Activated gamma-delta T cell (primary cell): ENCODE data around the gene TNIK.

Source experiments
- DNase-seq: peaks from one replicate; lab custom pipeline; 2025; lab: John Stamatoyannopoulos, UW

TNIK gene

DNA sequence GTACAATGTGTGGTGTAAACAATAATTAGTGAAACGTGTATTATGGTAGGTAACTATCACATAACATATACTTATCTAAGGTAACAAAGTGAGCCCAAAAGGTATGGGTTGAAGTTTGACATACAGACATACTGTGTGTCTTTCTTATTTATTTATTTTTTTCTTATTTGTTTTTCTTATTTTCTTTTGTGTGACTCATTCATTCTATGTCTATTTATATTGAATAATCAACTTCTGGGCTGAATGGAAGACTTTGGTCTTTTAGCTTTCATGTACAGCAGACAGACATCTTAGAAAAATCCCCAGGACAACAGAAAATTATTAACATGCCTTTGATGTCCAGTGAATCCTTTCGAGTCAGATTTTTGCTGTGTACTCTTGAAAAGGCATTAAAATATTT is 233.4 kb downstream of the TNIK start:
- DNase-seq: no peak

DNA sequence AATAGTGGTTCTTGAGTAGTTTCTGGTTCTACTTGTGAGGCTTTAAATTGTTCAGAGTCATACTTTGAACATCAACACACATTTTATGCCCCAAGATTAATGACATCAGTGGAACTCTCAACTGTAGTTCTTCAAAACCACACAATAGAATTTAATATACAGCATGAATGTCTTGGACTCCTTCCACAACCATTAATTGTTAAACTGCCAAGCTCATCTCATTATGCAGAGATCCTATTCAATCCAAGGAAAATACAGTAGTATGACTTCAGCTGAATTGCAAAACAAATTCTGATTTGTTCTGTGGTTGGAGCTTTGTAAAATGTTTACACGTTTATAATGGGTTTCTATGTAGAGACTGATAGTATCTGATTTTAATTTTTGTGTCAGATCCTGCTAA is 234.5 kb downstream of the TNIK start:
- DNase-seq: no peak

DNA sequence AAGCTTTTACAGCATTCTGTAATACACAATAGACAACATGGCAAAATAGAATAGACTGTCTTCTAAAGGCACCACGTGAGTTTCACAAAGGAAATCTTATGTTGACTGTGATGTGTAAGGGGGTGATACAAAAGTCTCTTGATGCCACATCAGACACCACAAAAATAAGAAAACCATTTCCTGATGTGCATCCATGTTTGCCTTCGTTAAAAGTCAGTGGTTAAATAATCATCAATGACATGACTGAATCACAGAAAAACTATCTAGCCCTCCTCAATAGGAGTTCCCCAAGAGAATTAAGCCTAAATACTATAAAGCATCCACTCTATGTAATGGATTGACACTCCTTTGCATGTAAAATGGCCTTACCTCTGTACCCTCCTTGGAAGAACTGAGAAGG is 235.0 kb downstream of the TNIK start:
- no peak for DNase-seq

DNA sequence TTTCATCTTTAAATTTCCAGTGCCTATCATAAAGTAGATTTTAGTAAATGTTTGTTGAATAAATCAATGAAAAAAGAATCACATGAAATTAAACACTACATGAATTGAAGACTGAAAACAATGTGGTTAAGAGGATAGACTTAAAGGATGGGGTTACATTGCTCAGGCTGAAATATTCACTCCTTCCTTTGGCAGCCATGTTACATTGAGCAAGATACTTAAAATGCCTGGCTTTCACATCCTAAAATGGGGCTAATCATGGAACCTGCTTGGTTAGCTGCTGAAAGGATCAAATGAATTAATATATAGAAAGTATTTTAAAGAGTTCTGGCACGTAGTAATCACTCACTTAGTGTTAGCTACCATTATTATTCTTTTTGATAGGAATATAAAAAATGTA is 236.8 kb downstream of the TNIK start:
- DNase-seq: no peak

DNA sequence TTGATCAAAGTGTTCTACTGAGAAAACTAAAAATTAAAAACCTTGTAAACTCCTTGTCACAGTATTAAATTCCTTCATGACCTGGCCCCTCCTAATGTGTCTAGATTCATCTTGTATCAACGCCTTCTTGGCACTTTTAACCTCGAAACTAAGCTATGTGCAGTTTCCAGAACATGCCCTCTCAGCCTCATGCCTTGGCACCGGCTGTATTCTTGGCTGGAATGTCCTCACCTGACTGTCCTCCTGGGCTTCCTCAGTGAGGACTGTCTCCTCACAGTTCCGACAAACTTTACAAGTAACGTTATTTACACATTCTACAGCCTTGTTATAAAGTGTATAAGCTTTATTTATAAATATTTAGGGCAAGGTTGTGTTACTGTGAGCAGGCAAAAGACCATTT is 237.2 kb downstream of the TNIK start:
- no peak for DNase-seq

DNA sequence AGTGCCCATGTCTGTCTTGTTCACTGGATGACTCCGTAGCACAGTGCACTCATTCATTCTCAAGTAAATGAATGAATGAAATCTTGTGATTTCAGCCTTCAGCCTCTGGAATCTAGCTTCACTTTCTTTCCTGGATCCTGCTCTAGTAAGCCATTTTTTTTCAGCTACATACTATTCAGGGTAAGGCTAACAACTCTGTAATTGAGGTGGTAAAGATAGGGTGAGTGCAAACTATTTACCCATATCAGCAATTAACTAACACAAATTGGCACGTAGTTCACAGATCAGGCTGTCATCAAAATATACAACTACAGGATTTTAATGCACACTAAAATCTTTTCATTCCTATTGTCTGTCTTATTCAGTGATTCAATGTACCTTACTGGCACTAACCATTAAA is 238.6 kb downstream of the TNIK start:
- DNase-seq: no peak

DNA sequence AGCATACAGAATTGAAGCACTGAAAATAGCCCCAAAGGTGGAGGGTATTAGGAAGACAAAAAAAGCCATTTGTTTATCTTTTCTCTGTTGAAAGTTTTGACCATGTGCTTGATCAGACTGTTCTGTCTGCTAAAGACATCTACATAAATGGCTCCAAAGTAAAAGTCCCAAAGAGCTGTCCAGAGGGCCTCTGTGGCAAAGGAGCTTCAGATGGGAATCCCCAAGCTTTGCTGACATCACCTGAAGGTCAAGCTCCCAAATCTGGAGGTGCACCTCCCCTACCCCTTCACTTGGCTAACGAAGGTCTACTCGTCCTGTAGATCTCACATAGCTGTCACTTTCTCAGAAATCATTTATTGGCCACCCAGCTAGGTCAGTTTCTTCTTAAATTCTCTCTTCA is 239.1 kb downstream of the TNIK start:
- no peak for DNase-seq

- DNase-seq: no peak
Observed at GRCh38 chr3:171219258-171219657, 240.9 kb downstream of the TNIK start.

GRCh38 chr3:171218069-171218468 is 242.1 kb downstream of the TNIK start:
- no peak for DNase-seq

DNA sequence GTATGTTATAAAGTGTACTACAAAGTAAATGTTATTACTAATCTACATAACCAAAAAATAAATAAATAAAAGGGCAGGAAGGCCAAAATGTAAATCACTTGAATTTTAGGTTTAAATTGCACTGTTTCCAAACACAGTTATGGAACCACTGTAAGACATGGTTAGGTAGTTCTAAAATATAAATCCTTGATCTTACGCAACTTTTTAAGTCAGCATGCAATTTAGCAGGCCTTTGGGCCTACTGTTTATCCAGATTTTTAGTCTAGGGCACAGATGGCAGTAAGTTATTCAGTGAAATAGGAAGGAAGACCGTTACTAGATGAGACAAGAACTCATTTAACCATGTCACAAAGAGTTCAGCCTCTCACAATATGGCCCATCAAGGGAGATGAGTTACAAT is 246.3 kb downstream of the TNIK start:
- no peak for DNase-seq

DNA sequence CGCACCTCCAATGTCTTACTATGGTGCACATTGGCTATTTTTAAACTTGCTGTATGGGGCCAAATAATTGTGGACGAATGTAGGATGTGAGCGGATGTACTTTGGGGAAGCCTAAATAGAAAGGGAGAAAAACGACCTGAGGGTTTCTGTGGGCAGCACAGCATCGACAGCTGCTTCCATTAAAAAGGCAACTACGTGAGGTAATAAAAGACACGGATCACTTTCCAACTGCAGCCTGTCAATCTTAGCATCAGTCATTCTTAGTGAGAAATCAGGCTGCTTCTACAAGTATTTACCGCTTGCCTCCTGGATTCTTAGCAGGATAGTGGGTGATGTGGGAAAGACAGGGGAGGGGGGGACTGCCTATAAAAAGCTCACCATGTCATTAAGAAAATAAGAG is 247.0 kb downstream of the TNIK start:
- DNase-seq: no peak

DNA sequence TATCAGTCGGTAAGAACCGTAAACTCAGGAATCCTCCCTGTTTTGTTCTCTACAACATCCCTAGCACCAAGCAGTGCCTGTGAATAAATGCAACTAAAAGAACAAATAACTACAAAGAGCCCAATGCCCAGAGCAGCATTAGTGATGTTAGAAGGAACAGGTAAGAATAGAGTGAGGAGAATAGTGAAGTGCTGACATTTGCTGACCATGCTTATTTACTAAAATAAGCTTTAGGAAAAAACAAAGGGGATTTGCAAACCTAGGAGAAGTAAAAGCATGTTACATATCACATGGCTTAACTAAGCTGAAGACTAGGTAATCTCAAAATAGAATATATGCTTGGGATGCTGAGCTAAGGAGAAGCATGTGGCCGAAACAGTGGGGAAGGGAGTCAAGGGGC is 247.6 kb downstream of the TNIK start:
- DNase-seq: no peak

- no peak for DNase-seq
Observed at GRCh38 chr3:171206283-171206682, 253.9 kb downstream of the TNIK start.

DNA sequence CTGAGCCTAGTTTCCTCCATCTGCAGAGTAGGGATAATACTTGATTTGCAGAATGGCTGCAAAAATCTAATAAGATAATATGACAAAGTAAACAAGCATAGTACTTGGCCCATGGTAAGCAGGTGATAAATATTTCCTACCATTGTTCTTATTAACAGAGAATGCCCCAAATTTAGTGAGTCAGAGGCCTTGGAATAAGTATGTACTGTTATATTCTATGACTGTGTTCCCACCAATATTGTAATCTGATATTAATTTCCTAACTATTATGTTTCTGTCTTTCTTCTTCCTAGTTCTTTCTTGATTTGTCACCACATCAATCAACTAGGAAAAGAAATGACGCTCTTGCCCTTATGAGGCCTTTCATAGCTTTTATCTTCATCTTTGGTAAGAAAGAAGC is 255.3 kb downstream of the TNIK start:
- no peak for DNase-seq

DNA sequence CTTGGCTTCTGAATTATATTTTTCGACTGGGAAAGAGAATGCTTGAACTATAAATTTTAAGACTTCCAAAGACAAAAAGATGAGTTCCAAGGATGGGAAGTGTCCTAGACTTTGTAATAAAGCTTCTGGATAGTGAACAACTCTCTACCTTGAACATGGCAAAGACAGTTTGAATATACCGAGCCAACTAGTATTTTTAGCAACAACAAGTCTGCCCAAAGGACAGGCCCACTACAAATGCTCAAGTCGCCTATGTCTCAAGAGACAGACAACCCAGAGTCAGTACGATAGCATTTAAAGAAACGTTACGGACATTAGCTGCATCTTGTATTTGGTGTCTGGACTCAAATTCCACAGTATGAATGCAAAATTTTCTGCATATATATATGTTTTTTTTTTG is 258.4 kb downstream of the TNIK start:
- DNase-seq: no peak

DNA sequence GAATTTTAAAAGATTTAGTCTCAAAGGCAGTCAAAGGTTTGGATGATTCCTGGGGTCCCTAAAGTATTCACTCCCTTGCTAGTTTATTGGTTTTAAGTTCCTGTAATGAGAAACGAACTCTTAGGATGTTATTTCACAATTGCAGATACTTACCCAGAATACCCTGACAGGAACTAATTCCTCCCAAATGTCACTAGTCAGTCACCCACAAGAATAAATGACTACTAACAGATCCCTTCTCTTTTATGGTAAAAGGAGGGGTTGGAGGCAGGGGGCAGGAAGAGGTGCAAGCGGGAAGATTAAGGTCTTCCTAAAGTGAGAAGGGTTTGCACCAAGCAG is 259.5 kb downstream of the TNIK start:
- no peak for DNase-seq

- DNase-seq: no peak
Observed at GRCh38 chr3:171200052-171200749, 260.0 kb downstream of the TNIK start.

DNA sequence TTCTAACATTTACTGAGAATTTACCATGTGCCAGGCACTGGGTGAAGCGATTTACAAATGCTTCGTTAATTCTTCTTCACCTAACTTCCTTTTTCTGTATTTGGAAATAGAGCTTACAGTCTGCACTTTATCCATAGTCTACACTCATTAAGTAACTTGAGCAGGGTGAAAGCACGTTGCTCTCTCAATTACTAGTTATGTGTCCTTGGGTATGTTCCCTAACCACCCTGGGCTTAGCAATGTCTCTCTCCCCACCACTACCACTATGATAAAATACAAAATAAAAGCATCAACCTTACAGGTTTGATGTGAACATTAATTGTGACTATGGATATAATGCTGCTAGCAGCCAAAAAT is 260.8 kb downstream of the TNIK start:
- no peak for DNase-seq

DNA sequence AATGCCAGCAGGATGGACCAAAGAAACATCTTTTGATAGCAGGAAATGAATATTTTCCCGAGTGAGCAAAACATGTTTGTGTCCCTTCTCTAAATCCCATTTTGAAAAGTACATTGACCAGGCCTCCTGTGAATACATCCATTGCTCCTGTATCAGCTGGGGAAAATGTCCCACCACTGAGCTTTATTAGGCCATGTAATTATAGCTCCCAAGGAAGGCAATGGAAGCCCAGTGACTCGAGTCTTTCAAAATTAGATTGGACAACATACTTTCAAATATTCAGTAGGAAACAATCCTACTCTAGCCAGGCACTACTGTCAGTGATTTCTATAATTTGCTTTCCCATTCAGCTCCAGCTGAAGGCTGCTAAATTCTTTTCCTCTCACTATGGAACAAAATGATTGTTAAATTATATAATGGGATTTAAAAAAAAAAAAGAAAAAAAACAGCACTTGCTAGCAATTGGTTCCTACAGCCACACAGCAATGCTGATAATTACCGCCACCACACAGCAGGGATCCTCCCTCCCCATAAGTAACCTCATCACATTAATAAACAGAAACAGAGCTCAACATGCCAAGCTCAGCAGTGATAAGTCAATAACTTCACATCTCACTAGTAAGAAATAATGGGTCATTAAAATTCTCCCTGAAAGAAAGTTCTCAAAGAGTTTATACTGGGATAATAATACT is 261.3 kb downstream of the TNIK start:
- no peak for DNase-seq

DNA sequence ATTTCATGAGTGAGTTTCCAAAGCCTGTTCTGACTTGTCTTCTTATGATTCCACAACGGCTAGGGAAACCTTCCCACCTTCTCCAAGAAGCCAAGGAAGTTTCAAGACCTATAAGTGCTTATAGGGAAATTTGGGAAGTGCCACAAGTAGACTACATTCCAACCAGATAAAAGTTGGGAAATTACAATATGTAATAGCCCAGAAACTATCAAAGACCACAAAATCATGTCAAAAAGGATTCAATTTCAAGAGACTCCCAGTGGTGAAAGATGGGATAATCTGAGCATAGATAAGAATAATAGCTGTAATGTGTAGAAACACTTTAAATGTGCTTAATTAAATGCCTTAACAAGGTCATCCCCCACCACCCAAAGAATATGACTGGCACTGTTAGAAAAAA is 264.5 kb downstream of the TNIK start:
- no peak for DNase-seq

- no peak for DNase-seq
Observed at GRCh38 chr3:171194965-171195364, 265.2 kb downstream of the TNIK start.

DNA sequence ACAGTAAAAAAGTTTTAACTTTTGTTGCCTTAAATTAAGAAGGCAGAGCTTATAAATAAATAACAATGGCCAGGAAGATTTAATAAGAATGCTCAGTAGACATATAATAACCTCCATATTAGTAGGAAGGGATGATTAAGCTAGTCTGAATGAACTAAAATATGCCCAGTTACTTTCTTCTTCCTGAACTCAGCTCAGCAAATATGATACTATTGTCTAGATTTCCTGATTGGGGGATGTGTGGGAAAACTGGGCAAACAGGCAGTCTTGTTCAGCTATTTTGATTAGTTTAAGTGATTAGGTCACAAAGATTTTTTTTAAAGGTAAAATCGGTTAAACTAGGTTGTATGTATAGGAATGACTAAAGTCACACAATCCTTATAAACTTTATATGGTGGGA is 266.5 kb downstream of the TNIK start:
- no peak for DNase-seq

DNA sequence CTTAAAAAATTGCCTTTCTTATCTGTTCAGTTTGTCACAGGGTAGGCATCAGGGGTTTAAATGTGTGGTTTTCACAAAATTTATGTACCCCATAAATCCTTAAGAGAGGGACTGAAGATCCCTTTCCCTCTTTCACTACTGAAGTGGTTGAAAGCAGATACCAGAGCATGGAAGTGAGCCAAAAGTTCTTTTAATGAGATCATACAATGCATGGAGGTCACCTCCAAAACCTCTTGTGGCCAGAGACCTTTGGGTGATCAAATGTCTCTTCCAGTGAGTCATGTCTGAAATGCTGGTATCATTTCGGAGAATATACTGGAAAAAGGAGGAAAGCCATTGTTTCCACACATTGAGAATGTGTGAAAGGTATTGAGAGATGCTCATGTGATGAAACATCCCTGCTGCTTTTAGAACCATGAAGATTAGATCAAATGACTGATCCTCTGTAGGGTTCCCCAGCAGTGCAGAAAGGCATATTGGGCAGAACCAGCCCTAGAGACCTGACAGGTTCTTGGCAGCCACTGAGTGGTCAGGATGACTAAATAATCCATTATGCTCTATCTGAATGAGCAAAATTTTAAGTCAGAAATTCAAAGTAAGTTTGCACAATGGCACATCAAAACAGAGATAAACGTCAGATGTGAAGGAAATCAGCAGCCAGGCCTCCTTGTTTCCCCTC is 267.9 kb downstream of the TNIK start:
- DNase-seq: no peak

- no peak for DNase-seq
Observed at GRCh38 chr3:171190668-171191067, 269.5 kb downstream of the TNIK start.
